PC-3 (cell line): ENCODE results near the gene ODAD2.

Source experiments
- CTCF ChIP-seq: fragments of 300-600 bp; sonication (generic); conservative IDR thresholded peaks from 2 replicates; pipeline ENCODE4 v1.5.1; 2017; ENCODE audit warnings: antibody characterized with exemption, low read depth, mild to moderate bottlenecking, low read length
- EZH2 ChIP-seq: fragments of 300-600 bp; sonication (generic); IDR thresholded peaks from one replicate; pipeline ENCODE4 v1.6.1; 2017; ENCODE audit warnings: antibody characterized with exemption, mild to moderate bottlenecking, low read length; ENCODE audit not compliant: unreplicated experiment
- EZH2phosphoT487 ChIP-seq: fragments of 300-600 bp; sonication (generic); IDR thresholded peaks from 2 replicates; pipeline ENCODE4 v1.6.1; 2018; ENCODE audit warnings: mild to moderate bottlenecking, antibody characterized with exemption, low read length, borderline replicate concordance

DNA sequence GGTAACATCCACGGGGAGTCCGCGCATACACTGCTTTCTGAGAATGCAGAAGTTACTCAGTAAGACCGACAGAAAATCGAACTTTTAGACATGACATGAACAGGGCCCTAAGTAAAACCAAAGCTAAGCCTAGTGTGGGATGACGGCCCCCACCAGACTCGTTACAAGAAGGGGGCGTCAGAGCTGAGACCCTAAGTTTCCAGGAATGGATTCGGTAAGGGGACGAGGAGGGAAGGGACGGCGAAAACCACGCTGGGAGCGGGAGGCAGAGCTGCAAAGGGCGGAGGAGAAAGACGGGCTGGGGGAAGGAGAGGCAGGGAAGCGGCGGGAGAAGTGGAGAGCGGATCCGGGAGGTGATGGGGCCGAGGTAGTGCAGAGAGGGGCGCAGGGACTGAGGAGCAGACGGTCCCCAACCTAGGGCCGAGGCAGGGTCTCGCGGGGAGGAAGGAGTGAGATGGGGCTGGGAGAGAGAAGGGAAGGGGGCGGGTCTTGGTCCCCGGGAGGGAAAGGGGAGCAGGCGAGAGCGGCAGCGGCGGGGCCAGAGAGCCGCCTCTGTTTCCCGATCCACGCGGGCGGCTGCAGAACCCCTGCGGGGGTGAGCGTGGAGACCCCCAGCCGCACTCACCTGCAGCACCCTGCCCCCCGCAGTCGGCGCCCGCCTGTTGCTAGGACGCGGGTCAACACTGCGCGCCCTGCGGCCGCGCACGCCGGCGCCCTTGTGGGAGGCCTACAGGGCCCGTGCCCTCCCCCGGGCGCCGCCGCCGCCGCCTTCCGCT, 513 bp downstream of the ODAD2 start:
- TF ChIP-seq CTCF (no peak), EZH2 (no peak), EZH2phosphoT487 (no peak)
